Measurements from ENCODE around the gene CDKN1B.

DNA sequence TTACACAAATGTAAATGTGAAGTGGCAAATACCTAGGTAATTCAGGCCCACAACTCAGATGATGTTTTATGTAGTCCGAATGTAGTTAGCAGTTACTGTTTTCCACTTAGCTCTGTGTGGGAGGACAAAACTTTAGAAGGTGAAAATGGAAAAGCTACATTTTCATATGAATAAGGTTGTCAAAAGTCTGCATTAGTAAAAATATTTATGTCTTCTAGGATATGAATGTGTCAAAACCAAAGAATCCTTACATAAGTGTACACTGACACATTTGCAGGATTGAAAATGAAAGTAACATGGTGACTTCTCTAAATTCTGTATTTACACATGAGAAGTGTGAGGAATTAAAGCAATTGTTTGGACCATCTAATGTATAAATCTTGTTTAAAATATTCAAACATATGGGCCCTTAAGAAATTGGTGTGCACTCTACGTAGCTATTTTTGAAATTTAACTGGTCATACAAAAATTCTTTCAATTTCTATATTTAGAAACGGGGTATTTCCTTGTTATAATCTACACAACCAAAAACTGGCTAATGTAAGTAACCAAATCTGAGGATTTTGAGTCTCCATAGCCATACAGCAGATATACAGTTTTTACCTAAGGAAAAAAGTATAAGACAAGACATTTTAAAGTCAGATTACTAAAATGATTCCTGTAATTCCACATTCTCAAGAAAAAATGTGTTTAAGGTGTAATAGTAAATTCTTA, 5.4 kb downstream of the CDKN1B start:
- TF ChIP-seq EZH2 (IDR thresholded peaks at IDR 0.05; ENCODE audit: insufficient read depth, poor library complexity, severe bottlenecking) = no peak
- TF ChIP-seq EZH2phosphoT487 (IDR thresholded peaks at IDR 0.05; ENCODE audit: insufficient read depth, low read depth) = peak; percentile 32

Measured in GM23248 (cell line).